GM18502 (cell line): ENCODE measurements around the gene CA6.
A peak's percentile ranks its signal among the peaks of the same experiment; 100 is the strongest.
"Not testable (repeated sequence)": the region's sequence is repeated elsewhere in the genome, so short reads cannot be mapped to it uniquely, and the experiment has no call there.

Experiments used
- ATAC-seq: cut with Tn5 transposase; IDR thresholded peaks from one replicate; pipeline ENCODE4 v1.9.1; 2021; ENCODE audit warnings: mild to moderate bottlenecking; ENCODE audit not compliant: unreplicated experiment, poor library complexity

CA6 gene

DNA sequence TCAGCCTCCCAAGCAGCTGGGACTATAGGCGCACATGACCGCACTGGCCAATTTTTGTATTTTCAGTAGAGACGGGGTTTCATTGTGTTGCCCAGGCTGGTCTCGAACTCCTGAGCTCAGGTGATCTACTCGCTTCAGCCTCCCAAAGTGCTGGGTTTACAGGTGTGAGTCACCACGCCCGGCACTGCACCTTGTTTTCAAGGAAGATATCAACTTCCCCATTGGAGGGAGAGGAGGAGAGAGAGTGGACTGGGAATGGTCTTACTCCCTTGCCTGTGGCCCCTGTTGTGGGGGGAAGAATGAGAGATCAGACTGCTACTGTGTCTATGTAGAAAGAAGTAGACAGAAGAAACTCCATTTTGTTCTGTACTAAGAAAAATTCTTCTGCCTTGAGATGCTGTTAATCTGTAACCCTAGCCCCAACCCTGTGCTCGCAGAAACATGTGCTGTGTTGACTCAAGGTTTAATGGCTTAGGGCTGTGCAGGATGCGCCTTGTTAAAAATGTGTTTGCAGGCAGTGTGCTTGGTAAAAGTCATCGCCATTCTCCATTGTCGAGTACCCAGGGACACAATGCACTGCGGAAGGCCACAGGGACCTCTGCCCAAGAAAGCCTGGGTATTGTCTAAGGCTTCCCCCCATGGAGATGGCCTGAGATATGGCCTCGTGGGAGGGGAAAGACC is 56.0 kb downstream of the CA6 start:
- ATAC-seq = not testable (repeated sequence)

- ATAC-seq = not testable (repeated sequence)
Observed at GRCh38 chr1:9002215-9002560, 56.5 kb downstream of the CA6 start.

- ATAC-seq = no peak
Observed at GRCh38 chr1:9004031-9004699, 58.5 kb downstream of the CA6 start.

- peak; percentile 58 for ATAC-seq
Observed at GRCh38 chr1:9004700-9005394, 59.2 kb downstream of the CA6 start.

DNA sequence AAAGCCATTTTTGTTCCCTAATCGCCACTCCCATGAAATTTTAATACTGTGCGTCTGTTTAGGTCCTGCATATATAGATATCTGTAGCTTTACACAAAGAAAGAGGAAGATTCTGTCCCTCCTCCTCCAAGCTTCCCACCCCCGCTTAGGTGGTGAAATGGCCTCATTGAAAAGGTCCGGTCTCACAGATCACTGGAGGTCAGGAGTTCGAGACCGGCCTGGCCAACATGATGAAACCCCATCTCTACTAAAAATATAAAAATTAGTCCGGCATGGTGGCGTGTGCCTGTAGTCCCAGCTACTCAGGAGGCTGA is 59.7 kb downstream of the CA6 start:
- no peak for ATAC-seq

- ATAC-seq = no peak
Observed at GRCh38 chr1:9006956-9007615, 61.4 kb downstream of the CA6 start.

DNA sequence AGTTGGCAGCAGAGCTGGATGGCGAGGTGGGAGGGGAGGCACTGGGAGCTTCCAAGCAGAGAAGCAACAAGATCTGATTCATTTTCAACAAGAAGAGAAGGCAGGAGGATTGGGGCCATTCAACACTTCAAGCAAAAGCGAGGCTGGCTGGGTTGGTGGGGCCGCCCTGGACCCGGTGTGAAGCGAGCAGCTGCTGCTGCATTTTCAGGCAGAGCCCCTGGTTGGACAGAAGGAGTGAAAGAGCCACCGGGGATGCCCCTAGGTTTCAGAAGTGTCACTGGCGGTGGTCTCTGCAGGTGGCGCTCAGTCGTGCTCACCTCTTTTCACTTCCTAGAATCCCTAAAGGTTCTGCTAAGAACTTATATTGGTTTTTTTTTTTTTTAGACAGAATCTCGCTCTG is 62.6 kb downstream of the CA6 start:
- peak; percentile 54 for ATAC-seq

GRCh38 chr1:9009438-9010370 is 64.0 kb downstream of the CA6 start:
- no peak for ATAC-seq

DNA sequence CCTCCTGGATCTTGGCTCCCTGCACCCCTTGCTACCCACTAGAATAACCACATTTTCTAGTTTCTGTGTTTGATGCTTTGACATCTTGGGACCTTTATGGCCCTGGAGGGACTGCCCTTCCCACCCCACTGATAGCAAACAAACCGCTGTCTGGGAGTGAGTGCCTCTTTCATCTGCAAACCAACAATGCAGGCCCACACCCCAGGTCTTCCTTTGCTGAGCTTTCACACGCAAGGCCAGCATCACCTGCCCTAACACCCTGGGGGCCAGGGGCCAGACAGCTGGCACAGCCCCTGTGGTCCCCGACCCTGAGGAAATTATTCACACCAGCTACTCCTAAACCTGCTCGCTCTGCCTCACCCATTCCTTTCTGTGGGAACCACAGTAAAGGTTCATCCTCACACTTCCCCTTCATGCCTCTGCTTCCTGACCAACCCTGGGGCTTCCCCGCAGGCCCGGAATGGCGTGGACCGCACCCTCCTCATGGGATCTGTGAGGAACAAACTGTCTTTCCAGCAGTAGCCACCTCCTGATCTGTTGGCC is 65.2 kb downstream of the CA6 start:
- no peak for ATAC-seq

DNA sequence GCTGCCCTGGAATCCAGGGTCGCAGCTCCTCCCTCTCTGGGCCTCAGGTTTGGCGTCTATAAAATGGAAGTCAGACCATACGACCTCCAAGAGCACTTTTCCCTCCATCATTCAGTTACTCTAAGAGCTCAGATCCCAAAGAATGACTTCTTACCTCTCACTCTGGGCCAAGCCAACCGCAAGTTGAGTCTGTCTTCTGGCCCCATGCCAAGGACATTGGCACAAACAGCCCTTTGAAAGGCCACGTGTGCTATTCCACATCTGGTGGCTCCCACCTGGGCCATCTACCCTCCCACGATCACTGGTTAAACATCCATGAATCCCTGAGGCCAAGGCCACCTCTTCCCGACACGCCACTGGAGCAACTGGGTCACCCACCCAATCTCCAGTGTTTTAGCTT is 68.2 kb downstream of the CA6 start:
- ATAC-seq = no peak

GRCh38 chr1:9014475-9015375 is 69.1 kb downstream of the CA6 start:
- no peak for ATAC-seq

DNA sequence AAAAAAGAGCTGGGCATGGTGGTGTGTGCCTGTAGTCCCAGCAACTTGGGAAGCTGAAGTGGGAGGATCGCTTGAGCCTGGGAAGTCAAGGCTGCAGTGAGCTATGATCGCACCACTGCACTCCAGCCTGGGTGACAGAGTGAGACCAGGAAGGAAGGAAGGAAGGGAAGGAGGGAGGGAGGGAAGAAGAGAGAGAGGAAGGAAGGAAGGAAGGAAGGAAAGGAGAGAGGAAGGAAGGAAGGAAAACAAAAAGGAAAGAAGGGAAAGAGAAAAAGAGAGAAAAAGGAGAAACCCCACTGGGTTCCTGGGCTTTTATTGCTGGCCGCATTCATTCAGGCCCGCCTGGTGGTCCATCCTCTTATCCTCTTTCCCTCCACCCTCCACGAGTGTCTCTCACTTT is 70.8 kb downstream of the CA6 start:
- no peak for ATAC-seq

- no peak for ATAC-seq
Observed at GRCh38 chr1:9018333-9018732, 72.7 kb downstream of the CA6 start.

GRCh38 chr1:9019896-9020295 is 74.2 kb downstream of the CA6 start:
- ATAC-seq = no peak

- ATAC-seq = no peak
Observed at GRCh38 chr1:9020305-9020704, 74.6 kb downstream of the CA6 start.

DNA sequence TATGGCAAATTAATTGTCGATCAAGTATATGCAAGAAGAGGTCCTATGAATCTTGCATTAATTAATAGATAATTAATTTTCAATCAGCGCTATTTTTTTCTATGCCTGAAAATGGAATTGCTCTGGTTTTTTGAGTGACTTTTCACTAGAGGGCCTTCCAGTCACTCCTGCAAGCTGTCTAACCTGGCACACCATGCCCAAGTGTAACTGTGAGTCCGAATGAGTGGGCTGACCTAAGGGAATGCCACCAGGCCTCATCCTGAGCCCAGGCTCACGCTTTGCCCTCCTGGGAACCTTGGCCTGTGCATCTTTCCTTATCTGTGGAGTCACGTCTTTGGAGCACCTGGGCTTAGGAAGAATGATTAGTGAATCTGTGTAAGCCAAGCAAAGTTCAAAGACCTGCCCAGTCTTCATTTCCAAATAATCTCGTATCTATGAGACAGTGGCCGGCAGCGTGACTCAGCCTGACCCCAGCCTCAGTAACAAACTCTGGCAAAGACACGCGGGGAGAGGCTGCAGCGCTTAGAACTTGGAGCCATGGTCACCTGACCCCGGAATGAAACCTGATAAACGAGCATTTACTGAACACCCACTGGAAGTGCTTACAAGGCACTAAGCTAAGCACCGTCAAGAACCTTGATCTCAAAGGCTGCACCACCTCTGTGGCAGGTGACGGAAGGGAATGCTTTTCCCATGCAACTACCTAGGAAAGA is 76.5 kb downstream of the CA6 start:
- ATAC-seq = not testable (repeated sequence)

DNA sequence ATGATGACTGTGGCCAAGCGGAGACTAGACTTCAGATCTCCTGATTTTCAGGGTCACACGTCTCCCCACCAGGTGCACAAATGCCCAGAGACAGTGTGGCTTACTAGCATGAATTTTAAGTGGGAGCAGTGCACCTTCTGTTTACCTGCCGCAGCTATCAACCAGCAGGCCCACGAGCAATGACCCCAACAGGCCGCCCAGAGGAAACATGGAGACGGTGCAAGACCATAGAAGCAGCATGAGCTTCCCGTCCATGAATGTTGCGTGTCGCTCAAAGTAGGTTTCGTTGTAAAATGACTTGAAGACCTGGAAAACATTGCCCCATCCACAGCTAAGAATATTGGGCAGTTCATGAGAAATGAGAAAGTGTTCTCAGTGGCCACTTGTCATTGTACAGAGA is 77.1 kb downstream of the CA6 start:
- ATAC-seq = no peak
